Neural cell (in vitro differentiated cells): ENCODE results near the gene IQCM. TPM values are rescaled to one million over a fixed set of nuclear protein-coding genes. Genes with fewer than 3 reads are reported as not detected.

Experiments
- H2AFZ ChIP-seq: fragments of 200-600, 300-800 bp; sonication (generic), shearing (Covaris generic); 2 replicates; pipeline ENCODE4 v1.6.0; 2014; ENCODE audit warnings: low read depth, mild to moderate bottlenecking, antibody characterized with exemption, low read length, moderate library complexity
- H3F3A ChIP-seq: fragments of 200-600 bp; shearing (Covaris generic); 2 replicates; pipeline ENCODE4 v1.6.1; 2016; ENCODE audit warnings: mild to moderate bottlenecking, moderate library complexity, mixed read lengths, antibody characterized with exemption, low read length; ENCODE audit not compliant: insufficient read depth, poor library complexity, severe bottlenecking
- H3K27ac ChIP-seq: fragments of 200-600, 300-800 bp; sonication (generic), shearing (Covaris generic); 2 replicates; pipeline ENCODE4 v1.5.1; 2014; ENCODE audit warnings: mild to moderate bottlenecking, low read length, moderate library complexity
- H3K27me3 ChIP-seq: fragments of 300-800, 200-600 bp; sonication (generic), shearing (Covaris generic); 2 replicates; pipeline ENCODE4 v1.6.0; 2014; ENCODE audit warnings: mild to moderate bottlenecking, low read depth, low read length, moderate library complexity; ENCODE audit not compliant: insufficient read depth
- H3K36me3 ChIP-seq: fragments of 300-800, 200-600 bp; sonication (generic), shearing (Covaris generic); 2 replicates; pipeline ENCODE4 v1.5.1; 2014; ENCODE audit warnings: mild to moderate bottlenecking, antibody characterized with exemption, low read length, moderate library complexity; ENCODE audit not compliant: insufficient read depth
- H3K4me2 ChIP-seq: fragments of 300-800, 200-600 bp; sonication (generic), shearing (Covaris generic); 2 replicates; pipeline ENCODE4 v1.6.0; 2014; ENCODE audit warnings: mild to moderate bottlenecking, low read length
- H3K4me3 ChIP-seq: fragments of 300-800, 200-600 bp; sonication (generic), shearing (Covaris generic); 2 replicates; pipeline ENCODE4 v1.5.1; 2014; ENCODE audit warnings: mild to moderate bottlenecking, low read length, moderate library complexity
- H3K79me2 ChIP-seq: fragments of 200-600 bp; shearing (Covaris generic); replicated peaks from 2 replicates; pipeline ENCODE4 v1.6.0; 2014; ENCODE audit warnings: mild to moderate bottlenecking, low read length, moderate library complexity; ENCODE audit not compliant: insufficient read depth
- H3K9ac ChIP-seq: fragments of 300-800, 200-600 bp; sonication (generic), shearing (Covaris generic); 2 replicates; pipeline ENCODE4 v1.6.1; 2016; ENCODE audit warnings: mild to moderate bottlenecking, low read length, mixed read lengths
- H3K9me2 ChIP-seq: fragments of 200-600 bp; shearing (Covaris generic); 2 replicates; pipeline ENCODE4 v1.6.1; 2016; ENCODE audit warnings: mild to moderate bottlenecking, low read length, mixed read lengths; ENCODE audit not compliant: insufficient read depth
- H3K9me3 ChIP-seq: fragments of 200-600, 300-800 bp; sonication (generic), shearing (Covaris generic); 2 replicates; pipeline ENCODE4 v1.6.1; 2016; ENCODE audit warnings: mild to moderate bottlenecking, mixed run types, low read length, moderate library complexity, mixed read lengths
- H4K20me1 ChIP-seq: fragments of 200-600 bp; shearing (Covaris generic); 2 replicates; pipeline ENCODE4 v1.6.1; 2016; ENCODE audit warnings: mild to moderate bottlenecking, mixed run types; ENCODE audit not compliant: insufficient read depth
- EP300 ChIP-seq: fragments of 450-650 bp; conservative IDR thresholded peaks from 2 replicates; pipeline ENCODE4 v1.6.1; 2014; ENCODE audit warnings: antibody characterized with exemption, mild to moderate bottlenecking, moderate library complexity; ENCODE audit not compliant: poor library complexity, severe bottlenecking
- EZH2 ChIP-seq: fragments of 200-600, 300-800 bp; shearing (Covaris generic), sonication (generic); IDR thresholded peaks from 2 replicates; pipeline ENCODE4 v1.6.1; 2014; ENCODE audit warnings: antibody characterized with exemption, low read length, borderline replicate concordance, mild to moderate bottlenecking; ENCODE audit not compliant: insufficient read depth, poor library complexity, severe bottlenecking
- MXI1 ChIP-seq: fragments of 450-650 bp; conservative IDR thresholded peaks from 2 replicates; pipeline ENCODE4 v1.6.1; 2014; ENCODE audit warnings: antibody characterized with exemption, mild to moderate bottlenecking; ENCODE audit not compliant: poor library complexity, severe bottlenecking
- POLR2AphosphoS5 ChIP-seq: IDR thresholded peaks from 2 replicates; pipeline ENCODE4 v1.6.1; 2012
- RAD21 ChIP-seq: fragments of 450-650 bp; conservative IDR thresholded peaks from 2 replicates; pipeline ENCODE4 v1.6.1; 2014; ENCODE audit warnings: antibody characterized with exemption, mild to moderate bottlenecking, moderate library complexity
- SMC3 ChIP-seq: fragments of 450-650 bp; conservative IDR thresholded peaks from 2 replicates; pipeline ENCODE4 v1.6.1; 2014; ENCODE audit warnings: antibody characterized with exemption, mild to moderate bottlenecking, moderate library complexity; ENCODE audit not compliant: poor library complexity
- TAF1 ChIP-seq: IDR thresholded peaks from 2 replicates; pipeline ENCODE4 v1.6.1; 2012; ENCODE audit warnings: low read depth
- polyA plus RNA-seq: library from polyadenylated mRNA; depleted of rRNA; stranded (reverse); fragments of >200 nt; gene quantifications from 2 replicates; pipeline ENCODE4 v1.2.3, GENCODE V29; 2014
- TF ChIP-seq, protein P1 (sequence below): IDR thresholded peaks from 2 replicates; pipeline ENCODE4 v1.6.1; 2012; ENCODE audit warnings: borderline replicate concordance
- TF ChIP-seq, protein P2 (sequence below): fragments of 450-650 bp; IDR thresholded peaks from 2 replicates; pipeline ENCODE4 v1.5.1; 2014; ENCODE audit warnings: antibody characterized with exemption, mild to moderate bottlenecking, moderate library complexity; ENCODE audit not compliant: poor library complexity, severe bottlenecking

The IQCM gene
- polyA plus RNA-seq, 1 donor from 2014 or later: not detected

DNA sequence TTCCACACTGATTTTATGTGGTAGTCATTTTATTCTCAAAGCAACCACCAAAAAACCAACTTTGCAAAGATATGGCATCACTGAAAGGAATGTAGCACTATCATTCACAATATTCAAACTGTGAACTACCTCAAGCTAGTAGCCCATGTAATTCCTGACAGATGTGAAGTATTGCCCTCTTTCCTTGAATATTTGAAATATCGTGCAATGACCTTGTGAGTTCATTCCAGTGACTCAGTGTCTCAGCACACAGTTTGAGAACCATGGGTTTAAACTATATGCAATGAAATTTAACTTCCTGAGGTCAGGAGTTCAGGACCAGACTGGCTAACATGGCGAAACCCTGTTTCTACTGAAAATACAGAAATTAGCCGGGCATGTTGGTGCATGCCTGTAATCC, 20.9 kb upstream of the IQCM start:
- Histone ChIP-seq H3K9ac (no peak overlapping the region), H3K9me2 (no peaks in the 10 kb centered on the region), H2AFZ (no peak overlapping the region), H3F3A (no peaks in the 10 kb centered on the region), H3K36me3 (no peaks in the 10 kb centered on the region), H3K4me3 (no peak overlapping the region), H3K4me2 (no peak overlapping the region), H3K27ac (no peak overlapping the region), H3K27me3 (no peaks in the 10 kb centered on the region), H3K79me2 (no peaks in the 10 kb centered on the region), H4K20me1 (no peaks in the 10 kb centered on the region), H3K9me3 (no peaks in the 10 kb centered on the region)
- TF ChIP-seq TAF1 (no peak), POLR2AphosphoS5 (no peak), EP300 (no peak), RAD21 (no peak), SMC3 (no peak), MXI1 (no peak), EZH2 (no peak)
- TF ChIP-seq, protein P1, sequence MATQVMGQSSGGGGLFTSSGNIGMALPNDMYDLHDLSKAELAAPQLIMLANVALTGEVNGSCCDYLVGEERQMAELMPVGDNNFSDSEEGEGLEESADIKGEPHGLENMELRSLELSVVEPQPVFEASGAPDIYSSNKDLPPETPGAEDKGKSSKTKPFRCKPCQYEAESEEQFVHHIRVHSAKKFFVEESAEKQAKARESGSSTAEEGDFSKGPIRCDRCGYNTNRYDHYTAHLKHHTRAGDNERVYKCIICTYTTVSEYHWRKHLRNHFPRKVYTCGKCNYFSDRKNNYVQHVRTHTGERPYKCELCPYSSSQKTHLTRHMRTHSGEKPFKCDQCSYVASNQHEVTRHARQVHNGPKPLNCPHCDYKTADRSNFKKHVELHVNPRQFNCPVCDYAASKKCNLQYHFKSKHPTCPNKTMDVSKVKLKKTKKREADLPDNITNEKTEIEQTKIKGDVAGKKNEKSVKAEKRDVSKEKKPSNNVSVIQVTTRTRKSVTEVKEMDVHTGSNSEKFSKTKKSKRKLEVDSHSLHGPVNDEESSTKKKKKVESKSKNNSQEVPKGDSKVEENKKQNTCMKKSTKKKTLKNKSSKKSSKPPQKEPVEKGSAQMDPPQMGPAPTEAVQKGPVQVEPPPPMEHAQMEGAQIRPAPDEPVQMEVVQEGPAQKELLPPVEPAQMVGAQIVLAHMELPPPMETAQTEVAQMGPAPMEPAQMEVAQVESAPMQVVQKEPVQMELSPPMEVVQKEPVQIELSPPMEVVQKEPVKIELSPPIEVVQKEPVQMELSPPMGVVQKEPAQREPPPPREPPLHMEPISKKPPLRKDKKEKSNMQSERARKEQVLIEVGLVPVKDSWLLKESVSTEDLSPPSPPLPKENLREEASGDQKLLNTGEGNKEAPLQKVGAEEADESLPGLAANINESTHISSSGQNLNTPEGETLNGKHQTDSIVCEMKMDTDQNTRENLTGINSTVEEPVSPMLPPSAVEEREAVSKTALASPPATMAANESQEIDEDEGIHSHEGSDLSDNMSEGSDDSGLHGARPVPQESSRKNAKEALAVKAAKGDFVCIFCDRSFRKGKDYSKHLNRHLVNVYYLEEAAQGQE: no peak
- TF ChIP-seq, protein P2, sequence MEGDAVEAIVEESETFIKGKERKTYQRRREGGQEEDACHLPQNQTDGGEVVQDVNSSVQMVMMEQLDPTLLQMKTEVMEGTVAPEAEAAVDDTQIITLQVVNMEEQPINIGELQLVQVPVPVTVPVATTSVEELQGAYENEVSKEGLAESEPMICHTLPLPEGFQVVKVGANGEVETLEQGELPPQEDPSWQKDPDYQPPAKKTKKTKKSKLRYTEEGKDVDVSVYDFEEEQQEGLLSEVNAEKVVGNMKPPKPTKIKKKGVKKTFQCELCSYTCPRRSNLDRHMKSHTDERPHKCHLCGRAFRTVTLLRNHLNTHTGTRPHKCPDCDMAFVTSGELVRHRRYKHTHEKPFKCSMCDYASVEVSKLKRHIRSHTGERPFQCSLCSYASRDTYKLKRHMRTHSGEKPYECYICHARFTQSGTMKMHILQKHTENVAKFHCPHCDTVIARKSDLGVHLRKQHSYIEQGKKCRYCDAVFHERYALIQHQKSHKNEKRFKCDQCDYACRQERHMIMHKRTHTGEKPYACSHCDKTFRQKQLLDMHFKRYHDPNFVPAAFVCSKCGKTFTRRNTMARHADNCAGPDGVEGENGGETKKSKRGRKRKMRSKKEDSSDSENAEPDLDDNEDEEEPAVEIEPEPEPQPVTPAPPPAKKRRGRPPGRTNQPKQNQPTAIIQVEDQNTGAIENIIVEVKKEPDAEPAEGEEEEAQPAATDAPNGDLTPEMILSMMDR: no peak

GRCh38 chr4:149835280-149835679, 19.6 kb upstream of the IQCM start:
- no peaks in the 10 kb centered on the region for H4K20me1 ChIP-seq
- H2AFZ ChIP-seq: no peak overlapping the region
- no peak overlapping the region for H3K27ac ChIP-seq
- no peaks in the 10 kb centered on the region for H3K9me2 ChIP-seq
- no peak overlapping the region for H3K4me3 ChIP-seq
- H3F3A ChIP-seq: no peaks in the 10 kb centered on the region
- H3K4me2 ChIP-seq: no peak overlapping the region
- H3K9ac ChIP-seq: no peak overlapping the region
- no peaks in the 10 kb centered on the region for H3K79me2 ChIP-seq
- H3K9me3 ChIP-seq: no peaks in the 10 kb centered on the region
- TF ChIP-seq SMC3: no peak
- no peak for TF ChIP-seq EP300
- TF ChIP-seq, protein P2: no peak
- TF ChIP-seq MXI1: no peak
- TF ChIP-seq, protein P1: no peak
- no peak for TF ChIP-seq TAF1
- no peak for TF ChIP-seq POLR2AphosphoS5
- H3K27me3 ChIP-seq: no peaks in the 10 kb centered on the region
- H3K36me3 ChIP-seq: no peaks in the 10 kb centered on the region
